PC-9 (cell line): ENCODE data around the gene LYZL6. TPM values are rescaled to one million over a fixed set of nuclear protein-coding genes. Genes with fewer than 3 reads are reported as not detected.
"Not testable (repeated sequence)": the region's sequence is repeated elsewhere in the genome, so short reads cannot be mapped to it uniquely, and the experiment has no call there.

Experiments
- BruUV-seq: library from RNA; stranded (reverse); fragments of 400-500 nt; replicated peaks from 2 replicates; lab custom pipeline; 2021; lab: Mats Ljungman, UMichigan
- CTCF ChIA-PET: fragments of 300-600 bp; sonication (Branson Sonifier 250); formaldehyde crosslinking; loops from one replicate; lab custom pipeline; 2022; ENCODE audit warnings: antibody characterized with exemption; lab: Charles Lee
- POLR2A ChIA-PET: fragments of 300-600 bp; sonication (Branson Sonifier 250); formaldehyde crosslinking; loops from one replicate; lab custom pipeline; 2022; ENCODE audit warnings: antibody characterized with exemption; ENCODE audit not compliant: unreplicated experiment; lab: Charles Lee
- DNase-seq, 2 experiments: peaks; one replicate each; pipeline versions ENCODE4 v3.0.0 to v3.0.0-alpha.2; 2015 to 2022; ENCODE audit warnings: mixed read lengths in 1 of 2
- H2AFZ ChIP-seq: fragments of 200-600 bp; sonication (generic); 2 replicates; pipeline ENCODE4 v1.8.1; 2017; ENCODE audit warnings: antibody characterized with exemption
- H3F3A ChIP-seq: fragments of 200-600 bp; sonication (generic); 2 replicates; pipeline ENCODE4 v1.8.1; 2017; ENCODE audit warnings: antibody characterized with exemption, mild to moderate bottlenecking, low read depth; ENCODE audit not compliant: insufficient read depth
- H3K27ac ChIP-seq: fragments of 200-600 bp; sonication (generic); 2 replicates; pipeline ENCODE4 v1.6.1; 2016; ENCODE audit warnings: mixed run types
- H3K27me3 ChIP-seq: fragments of 200-600 bp; sonication (generic); 2 replicates; pipeline ENCODE4 v1.6.1; 2016; ENCODE audit warnings: low read depth, mixed run types; ENCODE audit not compliant: insufficient read depth
- H3K36me3 ChIP-seq: fragments of 200-600 bp; sonication (generic); 2 replicates; pipeline ENCODE4 v1.6.1; 2016; ENCODE audit warnings: low read depth, mixed run types
- H3K4me1 ChIP-seq: fragments of 200-600 bp; sonication (generic); replicated peaks from 2 replicates; pipeline ENCODE4 v1.6.1; 2016; ENCODE audit warnings: mixed run types; ENCODE audit not compliant: insufficient read depth
- H3K4me2 ChIP-seq: fragments of 200-600 bp; sonication (generic); 2 replicates; pipeline ENCODE4 v1.6.1; 2017; ENCODE audit warnings: mixed run types
- H3K4me3 ChIP-seq: fragments of 200-600 bp; sonication (generic); 2 replicates; pipeline ENCODE4 v1.6.1; 2016; ENCODE audit warnings: mixed run types
- H3K79me2 ChIP-seq: fragments of 200-600 bp; sonication (generic); 2 replicates; pipeline ENCODE4 v1.6.1; 2017; ENCODE audit warnings: low read depth, mixed run types
- H3K9me2 ChIP-seq: fragments of 200-600 bp; sonication (generic); 2 replicates; pipeline ENCODE4 v1.8.1; 2017; ENCODE audit warnings: mild to moderate bottlenecking; ENCODE audit not compliant: insufficient read depth
- H3K9me3 ChIP-seq: fragments of 200-600 bp; sonication (generic); 2 replicates; pipeline ENCODE4 v1.8.1; 2016; ENCODE audit warnings: low read depth; ENCODE audit not compliant: insufficient read depth
- H4K20me1 ChIP-seq: fragments of 200-600 bp; sonication (generic); 2 replicates; pipeline ENCODE4 v1.8.1; 2017; ENCODE audit not compliant: insufficient read depth
- EZH2 ChIP-seq: fragments of 200-600 bp; sonication (generic); IDR thresholded peaks from 2 replicates; pipeline ENCODE4 v1.8.0; 2017; ENCODE audit warnings: antibody characterized with exemption, low read depth
- intact Hi-C: fragments of 100-400 bp; cut with micrococcal nuclease; formaldehyde crosslinking; loops from one replicate; pipeline ENCODE4 v1.10.0; 2022; ENCODE audit not compliant: unreplicated experiment
- total RNA-seq: library from RNA; stranded (reverse); gene quantifications from 2 replicates; pipeline ENCODE4 v1.2.3, GENCODE V29; 2021
- TF ChIP-seq, protein P1 (sequence below): fragments of 200-600 bp; sonication (generic); conservative IDR thresholded peaks from 2 replicates; pipeline ENCODE4 v1.6.1; 2017; ENCODE audit warnings: mixed run types, antibody characterized with exemption, mild to moderate bottlenecking, moderate library complexity

The LYZL6 gene
- total RNA-seq, 1 experiment from 2014 or later, result not detected

DNA sequence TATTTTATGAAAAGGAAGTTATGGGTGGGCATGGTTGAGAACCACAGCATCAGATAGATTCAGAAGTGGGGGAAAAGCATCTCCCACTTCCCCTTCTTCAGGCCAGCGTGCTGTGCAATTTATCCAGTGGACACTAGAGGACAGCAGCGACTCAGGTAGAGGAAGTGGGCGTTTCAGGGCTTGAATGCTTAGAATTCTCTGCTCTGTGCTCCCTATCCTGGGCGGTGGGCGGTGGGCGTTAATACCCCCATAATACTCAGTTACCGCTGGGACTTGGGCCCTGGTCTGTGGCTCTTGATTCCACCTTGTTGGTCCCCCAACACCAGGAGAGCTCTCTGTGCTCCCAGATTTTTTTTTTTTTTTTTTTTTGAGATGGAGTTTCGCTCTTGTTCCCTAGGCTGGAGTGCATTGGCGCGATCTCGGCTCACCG lies 3.7 kb upstream of the LYZL6 start:
- H3K4me2 ChIP-seq, result peak overlapping the region; percentile 49
- no peak overlapping the region; the same call in 1 of the 2 replicates for H3K4me3 ChIP-seq
- H3K27me3 ChIP-seq, result peaks cover 28% of the 10 kb centered on the region
- intact Hi-C loops, result loop anchor here (10.0 kb wide), 1 partner anchor 92 kb away; no protein-coding TSS in a partner anchor
- H3K9me2 ChIP-seq, result no peaks in the 10 kb centered on the region
- BruUV-seq, result no TSS peak
- no peak overlapping the region for H2AFZ ChIP-seq
- H3K36me3 ChIP-seq, result no peaks in the 10 kb centered on the region
- H3K4me1 ChIP-seq, result no peaks in the 10 kb centered on the region
- POLR2A ChIA-PET, result no interaction called here
- no peaks in the 10 kb centered on the region for H3K79me2 ChIP-seq
- DNase-seq, result peak in 1 of 2 experiments; percentile 47
- TF ChIP-seq, protein P1, sequence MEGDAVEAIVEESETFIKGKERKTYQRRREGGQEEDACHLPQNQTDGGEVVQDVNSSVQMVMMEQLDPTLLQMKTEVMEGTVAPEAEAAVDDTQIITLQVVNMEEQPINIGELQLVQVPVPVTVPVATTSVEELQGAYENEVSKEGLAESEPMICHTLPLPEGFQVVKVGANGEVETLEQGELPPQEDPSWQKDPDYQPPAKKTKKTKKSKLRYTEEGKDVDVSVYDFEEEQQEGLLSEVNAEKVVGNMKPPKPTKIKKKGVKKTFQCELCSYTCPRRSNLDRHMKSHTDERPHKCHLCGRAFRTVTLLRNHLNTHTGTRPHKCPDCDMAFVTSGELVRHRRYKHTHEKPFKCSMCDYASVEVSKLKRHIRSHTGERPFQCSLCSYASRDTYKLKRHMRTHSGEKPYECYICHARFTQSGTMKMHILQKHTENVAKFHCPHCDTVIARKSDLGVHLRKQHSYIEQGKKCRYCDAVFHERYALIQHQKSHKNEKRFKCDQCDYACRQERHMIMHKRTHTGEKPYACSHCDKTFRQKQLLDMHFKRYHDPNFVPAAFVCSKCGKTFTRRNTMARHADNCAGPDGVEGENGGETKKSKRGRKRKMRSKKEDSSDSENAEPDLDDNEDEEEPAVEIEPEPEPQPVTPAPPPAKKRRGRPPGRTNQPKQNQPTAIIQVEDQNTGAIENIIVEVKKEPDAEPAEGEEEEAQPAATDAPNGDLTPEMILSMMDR, result peak; percentile 85
- no peak for TF ChIP-seq EZH2
- no peaks in the 10 kb centered on the region for H3F3A ChIP-seq
- no peaks in the 10 kb centered on the region for H3K9me3 ChIP-seq
- H3K27ac ChIP-seq, result no peak overlapping the region
- CTCF ChIA-PET, result interaction anchor here (0.7 kb wide), 1 partner anchor 65 kb away, joined by 6 read pairs; no protein-coding TSS in a partner anchor
- no peaks in the 10 kb centered on the region for H4K20me1 ChIP-seq

DNA sequence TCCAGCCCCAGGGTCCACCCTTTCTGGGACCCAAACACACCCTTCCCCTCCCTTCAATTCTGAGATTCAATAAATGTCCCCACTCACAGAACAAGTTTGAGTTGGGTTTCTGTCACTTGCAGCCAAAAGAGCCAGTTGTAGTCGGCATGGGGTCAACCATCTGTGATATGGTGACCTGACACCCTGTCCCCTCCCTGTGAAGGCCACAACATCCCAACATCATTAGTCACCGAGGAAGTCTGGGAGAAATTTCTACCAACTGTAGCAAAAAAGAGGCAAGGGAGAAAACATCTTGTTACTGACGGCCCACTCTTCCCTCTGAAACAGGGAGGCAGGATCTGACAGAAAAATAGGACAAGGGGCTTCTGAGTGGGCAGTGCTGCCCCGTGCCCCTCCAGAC lies 638 bp upstream of the LYZL6 start:
- H3K4me3 ChIP-seq, result no peak overlapping the region
- H3K27ac ChIP-seq, result no peak overlapping the region
- no peaks in the 10 kb centered on the region for H3F3A ChIP-seq
- CTCF ChIA-PET, result no interaction called here
- H3K36me3 ChIP-seq, result no peaks in the 10 kb centered on the region
- no peaks in the 10 kb centered on the region for H3K9me3 ChIP-seq
- BruUV-seq, result no TSS peak
- no peaks in the 10 kb centered on the region for H4K20me1 ChIP-seq
- H3K27me3 ChIP-seq, result peaks cover 10% of the 10 kb centered on the region
- H3K79me2 ChIP-seq, result no peaks in the 10 kb centered on the region
- POLR2A ChIA-PET, result no interaction called here
- H3K4me1 ChIP-seq, result no peaks in the 10 kb centered on the region
- H2AFZ ChIP-seq, result no peak overlapping the region
- peak in 1 of 2 experiments; percentile 19 for DNase-seq
- no peaks in the 10 kb centered on the region for H3K9me2 ChIP-seq
- H3K4me2 ChIP-seq, result no peak overlapping the region
- intact Hi-C loops, result loop anchor here (10.0 kb wide), 1 partner anchor 89 kb away; no protein-coding TSS in a partner anchor
- TF ChIP-seq EZH2, result no peak

GRCh38 chr17:35942588-35943186 lies 826 bp downstream of the LYZL6 start:
- no peak overlapping the region for H3K4me3 ChIP-seq
- ChIA-PET CTCF (no interaction called here), POLR2A (no interaction called here)
- H3K27ac ChIP-seq, result no peak overlapping the region
- no peak overlapping the region for H2AFZ ChIP-seq
- no peaks in the 10 kb centered on the region for H3K9me3 ChIP-seq
- peaks cover 10% of the 10 kb centered on the region for H3K27me3 ChIP-seq
- no TSS peak for BruUV-seq
- H3K4me1 ChIP-seq, result no peaks in the 10 kb centered on the region
- intact Hi-C loops, result loop anchor here (10.0 kb wide), 1 partner anchor 88 kb away; no protein-coding TSS in a partner anchor
- no peak for DNase-seq
- no peak overlapping the region for H3K4me2 ChIP-seq
- H4K20me1 ChIP-seq, result no peaks in the 10 kb centered on the region
- no peaks in the 10 kb centered on the region for H3K79me2 ChIP-seq
- H3F3A ChIP-seq, result no peaks in the 10 kb centered on the region
- no peaks in the 10 kb centered on the region for H3K9me2 ChIP-seq
- no peaks in the 10 kb centered on the region for H3K36me3 ChIP-seq
- TF ChIP-seq EZH2, result no peak
- TF ChIP-seq, protein P1, result no peak

DNA sequence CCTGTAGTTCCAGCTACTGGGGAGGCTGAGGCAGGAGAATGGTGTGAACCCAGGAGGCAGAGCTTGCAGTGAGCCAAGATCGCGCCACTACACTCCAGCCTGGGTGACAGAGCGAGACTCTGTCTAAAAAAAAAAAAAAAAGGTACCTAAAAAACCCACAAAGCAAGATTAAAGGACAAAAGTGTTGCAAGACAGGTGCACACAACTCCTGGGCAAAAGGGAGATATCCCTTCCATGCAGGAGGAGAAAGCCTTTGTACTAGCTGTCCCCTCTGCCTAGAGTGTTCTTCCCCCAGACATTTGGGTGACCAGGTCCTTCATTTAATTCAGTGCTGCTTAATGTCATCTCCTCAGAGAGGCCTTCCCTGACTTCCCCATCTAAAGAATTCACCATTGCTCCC lies 5.0 kb downstream of the LYZL6 start:
- DNase-seq, CTCF ChIA-PET, H3K79me2 ChIP-seq: not testable (repeated sequence)

More for the DNA sequence above, 5.0 kb downstream of the LYZL6 start:
- H3K27ac ChIP-seq, H3F3A ChIP-seq, H3K4me2 ChIP-seq, intact Hi-C loops, H3K4me1 ChIP-seq, POLR2A ChIA-PET, H2AFZ ChIP-seq, H3K9me2 ChIP-seq, H3K4me3 ChIP-seq, H3K36me3 ChIP-seq, H4K20me1 ChIP-seq, BruUV-seq, H3K9me3 ChIP-seq: not testable (repeated sequence)
- H3K27me3 ChIP-seq, result peaks cover 15% of the 10 kb centered on the region
